Stimulated activated CD8-positive, alpha-beta memory T cell treated with anti-CD3 and anti-CD28 coated beads, Interleukin-7, amount 100 ng/mL, for 1 hour (primary cell): ENCODE measurements around the gene SKA2.
"Not testable (repeated sequence)": the region's sequence is repeated elsewhere in the genome, so short reads cannot be mapped to it uniquely, and the experiment has no call there.

Experiments
- DNase-seq, 2 donors: peaks; one replicate each; pipeline ENCODE4 v3.0.0-alpha.2; 2020; ENCODE audit warnings: low read depth in 2 of 2

The SKA2 gene

DNA sequence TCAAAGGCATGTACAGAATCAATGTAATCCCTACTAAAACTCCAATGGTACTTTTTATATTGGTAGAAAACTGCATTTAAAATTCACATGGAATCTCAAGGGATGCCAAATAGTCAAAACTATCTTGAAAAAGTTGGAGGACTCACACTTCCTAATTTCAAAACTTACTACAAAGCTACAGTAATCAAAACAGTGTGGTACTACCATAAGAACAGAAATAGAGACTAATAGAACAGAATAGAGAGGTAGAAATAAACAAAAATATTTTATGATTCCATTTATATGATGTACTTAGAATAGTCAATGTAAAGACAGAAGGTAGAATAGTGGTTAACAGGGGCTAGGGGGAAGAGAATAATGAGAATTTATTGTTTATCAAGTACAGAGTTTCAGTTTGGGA is 57.1 kb downstream of the SKA2 start:
- DNase-seq = no peak

DNA sequence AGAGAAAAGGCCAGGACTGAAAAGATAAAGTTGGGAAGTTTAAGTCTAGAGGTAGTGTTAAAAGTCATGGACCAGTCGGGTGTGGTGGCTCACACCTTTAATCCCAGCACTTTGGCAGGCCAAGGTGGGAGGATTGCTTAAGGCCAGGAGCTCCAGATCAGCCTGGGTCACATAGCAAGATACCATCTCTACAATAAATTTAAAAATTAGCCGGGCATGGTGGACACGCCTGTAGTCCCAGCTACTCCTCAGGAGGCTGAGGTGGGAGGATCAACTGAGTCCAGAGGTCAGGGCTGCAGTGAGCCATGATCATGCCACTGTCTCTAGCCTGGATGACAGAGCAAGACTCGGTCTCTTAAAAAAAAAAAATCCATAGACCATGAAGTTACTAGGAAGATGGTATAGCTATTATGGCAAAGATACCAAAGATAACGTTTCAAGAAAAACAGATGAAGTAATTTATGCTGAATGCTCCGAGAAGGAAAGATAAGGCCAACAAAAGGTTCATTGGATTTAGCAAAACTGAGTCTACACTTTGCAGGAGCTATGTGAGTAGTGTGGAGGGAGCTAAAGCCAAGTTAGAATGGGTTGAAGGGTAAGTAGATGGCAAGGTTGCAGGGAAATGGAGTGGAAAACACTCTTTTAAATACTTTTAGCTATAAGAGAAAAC is 60.0 kb downstream of the SKA2 start:
- DNase-seq = no peak

DNA sequence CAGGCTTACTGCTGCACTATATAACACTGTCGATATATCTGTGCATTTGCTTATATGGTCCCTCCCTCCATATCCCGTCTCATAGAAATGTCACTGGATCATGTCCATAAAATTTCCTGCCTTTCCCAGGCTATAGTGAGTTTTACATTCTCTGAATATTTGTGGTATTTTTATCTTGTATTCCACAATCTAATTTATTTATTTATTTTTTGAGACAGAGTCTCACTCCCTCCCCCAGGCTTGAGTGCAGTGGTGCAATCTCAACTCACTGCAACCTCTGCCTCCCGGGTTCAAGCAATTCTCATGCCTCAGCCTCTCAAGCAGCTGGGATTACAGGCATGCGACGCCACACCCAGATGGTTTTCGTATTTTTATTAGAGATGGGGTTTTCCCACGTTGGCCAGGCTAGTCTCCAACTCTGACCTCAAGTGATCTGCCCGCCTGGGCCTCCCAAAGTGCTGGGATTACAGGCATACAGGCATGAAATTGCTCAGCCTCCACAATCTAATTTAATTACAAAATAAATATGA is 61.2 kb downstream of the SKA2 start:
- DNase-seq = no peak

DNA sequence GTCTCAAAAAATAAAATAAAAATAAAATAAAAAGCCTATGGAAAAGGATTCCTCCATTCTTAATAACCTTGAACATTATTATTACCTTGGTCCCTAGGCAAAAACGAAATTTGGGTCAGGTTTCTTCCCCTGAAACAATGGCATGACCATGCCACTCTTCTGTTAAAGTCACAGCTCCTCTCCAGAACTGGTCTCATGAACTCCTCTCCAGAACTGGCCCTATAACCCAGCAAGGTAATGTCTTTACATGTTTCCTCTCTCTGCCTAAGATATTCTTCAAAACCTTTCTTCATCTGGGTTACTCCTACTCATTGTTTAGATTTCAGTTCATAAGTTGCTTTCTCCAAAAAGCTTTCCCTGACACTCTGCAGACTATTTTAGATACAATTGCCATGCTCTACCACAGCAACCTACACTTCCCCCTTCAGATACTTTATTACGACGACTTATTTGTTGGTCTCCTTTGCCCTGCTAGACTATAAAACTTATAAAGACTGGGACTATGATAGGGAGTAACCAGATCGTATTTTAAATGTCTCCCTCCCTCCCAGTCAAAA is 61.8 kb downstream of the SKA2 start:
- DNase-seq = no peak

DNA sequence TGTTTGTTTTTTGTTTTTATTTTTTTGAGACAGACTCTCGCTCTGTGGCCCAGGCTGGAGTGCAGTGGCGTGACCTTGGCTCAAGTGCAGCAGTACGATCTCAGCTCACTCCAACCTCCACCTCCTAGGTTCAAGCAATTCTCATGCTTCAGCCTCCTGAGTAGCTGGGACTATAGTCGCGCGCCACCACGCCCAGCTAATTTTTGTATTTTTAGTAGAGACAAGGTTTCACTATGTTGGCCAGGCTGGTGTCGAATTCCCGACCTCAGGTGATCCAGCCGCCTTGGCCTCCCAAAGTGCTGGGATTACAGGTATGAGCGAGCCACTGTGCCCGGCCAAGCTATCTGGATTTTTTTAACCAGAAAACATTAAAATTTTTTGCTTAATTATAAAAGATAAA is 64.4 kb downstream of the SKA2 start:
- not testable (repeated sequence) for DNase-seq

DNA sequence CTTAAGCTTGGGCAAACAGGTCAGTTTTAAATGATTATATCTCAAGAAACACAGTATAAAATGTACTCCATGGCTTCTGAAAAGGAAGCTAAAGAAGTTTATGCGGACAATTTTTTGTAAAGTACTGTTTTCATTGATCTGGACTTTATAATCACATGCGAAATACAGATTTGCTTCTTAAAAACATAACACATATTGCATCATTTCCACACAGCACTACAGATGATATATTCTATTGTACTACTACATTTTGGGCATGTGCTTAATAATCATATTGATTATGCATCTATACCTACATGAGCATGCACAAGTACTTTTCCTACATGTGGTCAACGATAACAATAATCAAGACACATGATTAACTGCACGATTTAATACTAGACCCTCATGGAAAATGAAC is 70.8 kb downstream of the SKA2 start:
- no peak for DNase-seq

DNA sequence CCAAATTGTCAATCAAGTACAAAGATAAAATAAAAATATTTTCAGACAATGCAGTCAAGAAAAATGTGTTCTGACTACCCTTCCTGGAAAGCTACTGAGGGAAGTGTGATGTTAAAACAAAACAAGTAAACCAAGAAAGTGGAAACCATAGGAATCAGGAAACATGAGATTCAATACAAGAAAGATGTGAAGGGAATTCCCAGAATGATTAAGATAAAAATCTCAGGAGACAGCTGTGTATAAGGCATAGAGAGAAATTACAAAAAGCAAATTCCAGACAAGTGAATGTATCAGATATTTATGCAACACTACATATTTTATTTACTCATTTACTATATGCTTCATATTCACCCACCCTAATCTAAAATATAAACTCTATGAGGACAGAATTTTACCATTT is 80.5 kb downstream of the SKA2 start:
- DNase-seq = no peak

DNA sequence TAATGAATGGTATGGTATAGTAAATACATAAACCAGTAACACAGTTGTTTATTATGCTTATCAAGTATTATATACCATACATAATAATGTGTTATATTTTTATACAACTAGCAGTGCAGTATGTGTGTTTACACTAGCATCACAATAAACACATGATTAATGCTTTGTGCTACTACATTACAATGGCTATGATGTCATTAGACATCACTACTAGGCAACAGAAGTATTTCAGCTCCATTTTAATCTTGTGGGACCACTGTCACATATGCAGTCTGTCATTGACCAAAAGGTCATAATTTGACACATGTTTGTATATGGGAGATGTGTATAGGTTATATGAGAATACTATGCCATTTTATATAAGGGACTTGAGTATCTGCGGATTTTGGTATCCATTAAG is 81.0 kb downstream of the SKA2 start:
- no peak for DNase-seq

DNA sequence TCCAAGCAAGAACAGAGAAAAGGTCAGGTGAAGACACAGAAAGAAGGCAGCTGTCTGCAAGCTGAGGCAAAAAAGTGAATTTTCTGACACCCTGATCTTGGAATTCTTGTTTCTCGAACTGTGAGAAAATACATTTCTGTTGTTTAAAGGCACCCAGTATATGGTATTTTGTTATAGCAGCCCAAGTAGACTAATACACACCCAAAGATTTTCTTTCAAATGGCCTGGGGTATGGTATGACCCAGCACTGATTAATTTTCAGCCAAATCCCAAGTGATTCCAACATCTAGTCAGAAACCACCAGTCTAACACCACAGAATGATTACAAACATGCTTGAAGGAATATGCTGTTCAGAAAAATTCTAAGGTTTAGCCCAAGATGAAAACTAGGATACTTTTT is 85.1 kb downstream of the SKA2 start:
- DNase-seq = no peak

DNA sequence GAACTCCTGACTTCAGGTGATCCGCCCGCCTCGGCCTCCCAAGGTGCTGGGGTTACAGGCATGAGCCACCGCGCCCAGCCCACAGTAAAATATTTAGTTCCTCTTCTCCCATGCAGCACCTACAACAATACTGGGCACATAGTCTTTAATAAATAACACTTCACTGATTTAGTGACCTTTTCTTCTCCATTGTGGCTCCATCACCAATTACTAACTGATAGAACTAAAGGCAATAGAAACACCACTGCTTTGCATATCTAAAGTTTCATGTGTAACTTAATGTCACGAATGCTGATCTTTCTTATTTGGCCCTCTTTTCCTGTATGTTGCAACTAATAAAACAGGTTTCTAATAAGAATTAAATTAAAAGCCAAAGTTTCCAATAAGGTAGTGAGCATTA is 87.2 kb downstream of the SKA2 start:
- no peak for DNase-seq

DNA sequence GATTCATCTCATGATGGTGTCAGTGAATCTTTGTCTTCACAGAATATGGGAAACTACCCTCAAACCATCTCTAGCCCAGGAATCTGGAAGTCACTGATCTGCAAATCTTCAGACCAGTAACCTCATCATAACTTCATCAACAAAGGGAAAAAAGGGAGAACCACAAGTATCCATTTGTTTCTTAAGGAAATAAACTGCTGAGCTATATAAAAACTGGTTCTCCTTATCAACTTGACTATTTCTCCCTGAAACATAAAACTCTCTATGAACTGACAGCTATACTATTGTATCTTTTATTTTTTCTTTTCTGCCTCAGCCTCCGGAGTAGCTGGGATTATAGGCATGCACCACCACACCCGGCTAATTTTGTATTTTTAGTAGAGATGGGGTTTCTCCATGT is 87.6 kb downstream of the SKA2 start:
- no peak for DNase-seq

DNA sequence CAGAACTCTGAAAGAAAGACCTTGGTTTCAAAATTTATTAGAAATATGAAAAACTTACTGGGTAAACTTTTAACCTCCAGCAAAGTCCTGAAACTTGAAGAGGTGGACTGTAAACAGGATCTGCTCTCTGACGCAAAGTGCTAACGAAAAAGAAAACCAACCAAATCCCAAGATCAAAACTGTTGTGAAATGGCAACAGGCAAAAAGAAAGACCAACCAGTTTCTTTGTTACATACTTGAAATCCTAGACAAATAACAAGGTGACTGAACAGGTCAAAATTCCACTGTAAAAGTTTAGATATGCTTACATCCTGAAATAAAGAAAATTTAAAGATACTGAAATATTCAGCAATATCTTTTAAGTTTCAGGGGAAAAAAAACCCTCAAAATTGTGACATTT is 92.5 kb downstream of the SKA2 start:
- no peak for DNase-seq
